BLaER1 treated with 17β-estradiol and CSF1 and Interleukin-3, amounts not matched to agents 10 nM and 100 nM (cell line): ENCODE measurements around the gene PDE2A.

Experiments used
- H3K27ac ChIP-seq, 11 experiments: shearing (Covaris generic); formaldehyde crosslinking; 2 replicates each; pipeline ENCODE4 v1.8.1; 2022
- H3K27me3 ChIP-seq, 11 experiments: shearing (Covaris generic); formaldehyde crosslinking; 2 replicates each; pipeline ENCODE4 v1.8.1; 2022
- H3K36me3 ChIP-seq, 11 experiments: shearing (Covaris generic); formaldehyde crosslinking; 2 replicates each; pipeline ENCODE4 v1.8.1; 2022
- H3K4me1 ChIP-seq, 10 experiments: shearing (Covaris generic); formaldehyde crosslinking; 2 replicates each; pipeline ENCODE4 v1.8.1; 2022
- H3K4me2 ChIP-seq, 11 experiments: shearing (Covaris generic); formaldehyde crosslinking; 2 replicates each; pipeline ENCODE4 v1.8.1; 2022
- H3K4me3 ChIP-seq, 10 experiments: shearing (Covaris generic); formaldehyde crosslinking; 2 replicates each; pipeline ENCODE4 v1.8.1; 2022
- H3K9ac ChIP-seq, 11 experiments: shearing (Covaris generic); formaldehyde crosslinking; 2 replicates each; pipeline ENCODE4 v1.8.1; 2022
- H3K9me3 ChIP-seq, 11 experiments: shearing (Covaris generic); formaldehyde crosslinking; replicated peaks in 1 of 11; 2 replicates each; pipeline ENCODE4 v1.8.1; 2022
- H4K20me1 ChIP-seq, 11 experiments: shearing (Covaris generic); formaldehyde crosslinking; 2 replicates each; pipeline ENCODE4 v1.8.1; 2022
- Cebpa-rat ChIP-seq, 11 experiments: shearing (Covaris generic); IDR thresholded peaks; 2 replicates each; pipeline ENCODE4 v1.8.1; 2022

The PDE2A gene

DNA sequence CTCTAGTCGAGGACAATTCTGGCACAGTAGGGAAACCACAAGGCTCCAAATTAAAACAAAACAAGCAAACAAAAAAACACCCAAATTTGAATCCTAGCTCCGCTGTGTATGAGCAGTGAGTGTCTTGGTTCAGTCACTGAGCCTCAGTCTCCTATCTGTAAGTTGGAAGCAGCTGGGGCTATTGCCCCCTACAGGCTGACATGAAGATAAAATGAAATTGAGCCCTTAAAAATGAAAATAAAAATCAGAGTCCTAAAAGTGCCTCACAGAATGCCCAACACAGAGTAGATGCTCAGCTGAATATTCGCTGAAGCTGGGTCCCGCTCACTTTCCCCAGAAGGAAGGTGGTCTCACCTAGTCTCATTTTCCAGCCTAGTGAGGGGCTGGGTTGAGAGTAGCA, 65.2 kb downstream of the PDE2A start:
- no peak for TF ChIP-seq Cebpa-rat (IDR thresholded peaks at IDR 0.05)
- H3K4me1 ChIP-seq, result peaks cover 27 to 88% (median 66%) of the 10 kb centered on the region in 10 experiments
- peaks cover 0 to 14% (median 0%) of the 10 kb centered on the region in 11 experiments; a peak in 3 of 22 replicates for H4K20me1 ChIP-seq
- H3K27ac ChIP-seq, result no peak overlapping the region
- H3K4me3 ChIP-seq, result no peak overlapping the region
- no peak overlapping the region for H3K9ac ChIP-seq
- no peaks in the 10 kb centered on the region; a peak in 1 of 22 replicates for H3K27me3 ChIP-seq
- H3K4me2 ChIP-seq, result peak overlapping the region in 5 of 11 experiments; percentile 68 to 91 (median 73); a peak in 10 of 22 replicates
- H3K9me3 ChIP-seq, result no peaks in the 10 kb centered on the region
- no peaks in the 10 kb centered on the region for H3K36me3 ChIP-seq

DNA sequence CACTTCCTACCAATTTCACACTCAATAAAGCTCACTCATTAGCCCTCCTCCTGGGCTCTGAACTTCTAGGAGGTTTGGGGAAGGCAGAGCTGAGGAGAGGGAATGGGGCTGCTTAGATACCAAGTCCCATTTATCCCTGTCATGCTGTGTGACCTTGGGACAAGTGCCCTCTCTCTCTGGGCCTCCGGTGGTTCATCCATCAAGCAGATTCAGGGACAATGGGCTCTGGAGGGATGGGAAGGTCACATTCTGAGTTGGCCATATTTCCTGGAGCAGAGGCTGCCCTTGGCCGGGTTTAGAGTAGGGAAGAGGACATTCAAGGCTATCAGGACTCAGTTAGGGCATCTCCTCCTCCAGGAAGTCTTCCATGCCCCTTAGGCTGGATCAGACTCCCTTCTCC, 66.7 kb downstream of the PDE2A start:
- Histone ChIP-seq H3K4me2 (peak overlapping the region; percentile 44 to 91 (median 72)), H3K4me1 (peaks cover 14 to 75% (median 53%) of the 10 kb centered on the region in 10 experiments), H3K4me3 (no peak overlapping the region), H4K20me1 (peaks cover 0 to 9% (median 0%) of the 10 kb centered on the region in 11 experiments; a peak in 3 of 22 replicates), H3K27me3 (no peaks in the 10 kb centered on the region; a peak in 2 of 22 replicates), H3K9me3 (no peaks in the 10 kb centered on the region), H3K27ac (no peak overlapping the region), H3K36me3 (no peaks in the 10 kb centered on the region), H3K9ac (no peak overlapping the region)
- TF ChIP-seq Cebpa-rat (IDR thresholded peaks at IDR 0.05), result no peak

DNA sequence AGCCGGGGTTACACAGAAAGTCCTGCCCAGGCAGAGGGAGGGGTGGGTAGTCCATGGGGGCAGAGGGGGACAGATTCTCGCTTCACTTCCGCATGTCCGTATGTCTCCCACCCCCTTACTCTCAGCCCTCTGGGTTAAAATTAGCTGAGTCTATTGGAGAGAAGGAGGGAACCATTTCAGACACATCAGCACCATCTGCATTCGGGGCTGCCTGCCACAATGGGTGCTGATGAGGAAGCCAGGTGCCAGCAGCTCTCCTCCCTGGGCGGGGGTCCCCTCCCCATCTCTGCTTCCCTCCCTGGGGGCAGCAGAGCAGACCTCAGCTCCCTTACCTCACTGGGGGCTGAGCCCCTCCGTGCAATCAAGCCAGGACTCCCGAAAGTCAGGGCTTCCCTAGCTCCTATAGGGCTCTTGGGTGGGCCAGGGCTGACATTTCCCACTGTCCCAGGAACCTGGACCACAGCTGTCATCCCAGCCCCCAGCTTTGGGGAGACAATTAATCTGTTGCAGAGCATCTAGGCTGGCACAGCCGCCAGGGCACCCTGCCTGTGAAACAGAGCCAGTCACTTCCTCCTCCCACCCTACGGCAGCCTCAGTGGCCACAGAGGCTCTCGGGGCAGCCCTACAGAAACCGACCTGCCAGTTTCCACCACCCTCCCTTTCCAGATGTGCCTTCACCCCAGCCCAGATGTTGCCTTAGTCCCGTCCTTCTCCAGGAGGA, 67.3 kb downstream of the PDE2A start:
- H3K4me2 ChIP-seq, result peak overlapping the region; percentile 44 to 91 (median 72)
- H3K9me3 ChIP-seq, result no peaks in the 10 kb centered on the region
- no peak overlapping the region for H3K9ac ChIP-seq
- no peak overlapping the region for H3K27ac ChIP-seq
- H3K4me3 ChIP-seq, result no peak overlapping the region
- H3K27me3 ChIP-seq, result no peaks in the 10 kb centered on the region; a peak in 2 of 22 replicates
- TF ChIP-seq Cebpa-rat (IDR thresholded peaks at IDR 0.05), result no peak
- H3K36me3 ChIP-seq, result no peaks in the 10 kb centered on the region
- H4K20me1 ChIP-seq, result peaks cover 0 to 8% (median 0%) of the 10 kb centered on the region in 11 experiments; a peak in 3 of 22 replicates
- H3K4me1 ChIP-seq, result peaks cover 11 to 69% (median 47%) of the 10 kb centered on the region in 10 experiments

DNA sequence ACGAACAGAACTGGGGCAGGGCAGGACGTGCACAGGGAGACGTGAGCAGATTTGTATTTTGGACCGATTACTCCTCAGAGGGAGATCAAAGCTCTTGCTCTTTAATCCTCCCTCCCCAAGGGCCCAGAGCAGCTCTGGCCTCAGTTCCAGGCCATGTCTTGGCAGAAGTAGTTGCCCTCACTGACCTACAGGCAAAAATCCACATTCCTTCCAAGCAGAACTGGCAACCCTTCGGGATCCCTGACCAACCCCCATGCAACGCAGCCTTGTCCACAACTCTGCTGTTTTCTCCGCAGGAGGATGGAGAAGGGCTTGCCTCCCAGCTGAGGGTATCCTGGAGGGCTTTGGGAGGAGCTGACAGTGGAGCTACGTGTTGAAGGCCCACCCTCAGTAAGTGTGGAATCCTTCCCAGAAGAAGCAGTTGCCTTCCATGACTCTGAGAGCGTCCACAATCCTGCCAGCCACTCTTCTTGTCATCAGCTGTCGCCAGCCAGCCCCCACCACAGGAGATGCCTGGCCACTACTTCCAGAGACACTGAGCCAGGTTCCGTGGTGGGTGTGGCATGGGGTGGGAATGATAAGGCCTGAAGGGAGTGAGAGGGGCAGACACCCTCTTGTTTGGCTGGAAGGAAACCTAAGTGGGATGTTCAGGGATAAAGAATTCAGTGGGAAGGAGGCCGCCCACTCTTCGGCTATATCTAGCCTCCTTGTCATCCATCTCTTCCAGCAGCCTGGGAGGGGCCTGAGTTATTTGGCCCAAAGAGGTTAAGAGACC, 68.1 kb downstream of the PDE2A start:
- Histone ChIP-seq H3K9me3 (no peaks in the 10 kb centered on the region), H3K4me1 (peaks cover 8 to 65% (median 40%) of the 10 kb centered on the region in 10 experiments), H3K4me2 (peak overlapping the region in 6 of 11 experiments; percentile 44 to 91 (median 72); a peak in 10 of 22 replicates), H3K27me3 (no peaks in the 10 kb centered on the region; a peak in 2 of 22 replicates), H4K20me1 (peaks cover 0 to 4% (median 0%) of the 10 kb centered on the region in 11 experiments; a peak in 3 of 22 replicates), H3K9ac (no peak overlapping the region), H3K36me3 (no peaks in the 10 kb centered on the region), H3K27ac (no peak overlapping the region), H3K4me3 (no peak overlapping the region)
- no peak for TF ChIP-seq Cebpa-rat (IDR thresholded peaks at IDR 0.05)

DNA sequence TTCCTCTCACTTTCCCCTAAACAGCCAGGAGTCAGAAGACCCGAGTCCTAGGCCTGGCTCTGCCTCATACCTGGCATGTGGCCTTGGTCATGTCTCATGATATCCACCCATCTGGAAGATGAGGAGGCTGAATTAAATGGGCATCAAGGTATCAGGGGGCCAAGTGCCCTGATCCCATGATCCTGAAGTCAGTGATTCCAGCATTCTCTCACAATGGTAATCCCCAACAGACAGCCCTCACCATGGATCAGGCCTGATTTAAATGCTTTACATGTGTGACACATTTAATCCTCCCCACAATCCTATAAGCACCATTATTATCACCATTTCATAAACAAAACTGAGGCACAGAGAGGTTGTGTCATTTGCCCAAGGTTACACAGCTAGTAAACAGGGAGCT, 70.0 kb downstream of the PDE2A start:
- no peak for TF ChIP-seq Cebpa-rat (IDR thresholded peaks at IDR 0.05)
- Histone ChIP-seq H3K4me3 (no peak overlapping the region), H3K4me2 (peak overlapping the region in 2 of 11 experiments; percentile 4 to 18; a peak in 3 of 22 replicates), H3K9ac (no peak overlapping the region), H3K27ac (no peak overlapping the region), H4K20me1 (peaks cover 0 to 12% (median 0%) of the 10 kb centered on the region in 11 experiments; a peak in 4 of 22 replicates), H3K9me3 (no peaks in the 10 kb centered on the region), H3K36me3 (no peaks in the 10 kb centered on the region), H3K4me1 (peaks cover 14 to 55% (median 35%) of the 10 kb centered on the region in 10 experiments), H3K27me3 (no peaks in the 10 kb centered on the region; a peak in 2 of 22 replicates)

DNA sequence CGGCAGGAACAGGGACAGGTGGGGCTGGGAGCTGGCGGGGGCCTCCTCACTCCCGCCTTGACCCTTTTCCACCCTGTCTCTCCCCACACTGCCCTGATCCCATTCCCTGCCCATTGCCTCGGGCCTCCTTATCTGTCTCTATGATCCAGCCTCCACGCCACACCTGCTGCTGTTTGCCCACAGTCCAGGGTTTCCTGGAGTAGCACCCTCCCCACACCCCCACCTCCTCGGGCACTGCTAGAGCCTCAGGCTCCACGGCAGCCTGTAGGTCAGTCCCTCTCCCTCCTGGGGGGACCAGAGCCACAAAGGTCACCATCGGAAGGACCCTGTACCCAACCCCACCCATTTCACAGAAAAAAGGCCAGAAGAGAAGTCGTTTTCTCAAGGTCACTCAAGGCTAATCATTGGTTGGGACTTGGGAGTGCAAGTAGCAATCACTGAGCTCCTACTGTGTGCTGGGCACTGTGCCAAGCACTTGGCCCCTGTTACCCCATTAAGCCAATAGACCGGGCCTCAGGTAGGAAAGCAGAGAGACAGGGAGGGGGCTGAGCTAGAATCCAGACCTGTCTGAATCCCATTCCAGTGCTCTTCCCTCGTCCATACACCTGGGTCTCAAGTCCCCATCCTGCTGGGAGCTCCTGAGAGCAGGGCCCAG, 71.8 kb downstream of the PDE2A start:
- Histone ChIP-seq H3K36me3 (no peaks in the 10 kb centered on the region), H3K27ac (no peak overlapping the region), H3K27me3 (no peaks in the 10 kb centered on the region; a peak in 2 of 22 replicates), H3K4me3 (no peak overlapping the region), H3K4me2 (no peak overlapping the region), H4K20me1 (peaks cover 0 to 18% (median 0%) of the 10 kb centered on the region in 11 experiments; a peak in 5 of 22 replicates), H3K9me3 (no peaks in the 10 kb centered on the region), H3K9ac (no peak overlapping the region), H3K4me1 (peaks cover 11 to 55% (median 18%) of the 10 kb centered on the region in 10 experiments)
- TF ChIP-seq Cebpa-rat (IDR thresholded peaks at IDR 0.05), result no peak

DNA sequence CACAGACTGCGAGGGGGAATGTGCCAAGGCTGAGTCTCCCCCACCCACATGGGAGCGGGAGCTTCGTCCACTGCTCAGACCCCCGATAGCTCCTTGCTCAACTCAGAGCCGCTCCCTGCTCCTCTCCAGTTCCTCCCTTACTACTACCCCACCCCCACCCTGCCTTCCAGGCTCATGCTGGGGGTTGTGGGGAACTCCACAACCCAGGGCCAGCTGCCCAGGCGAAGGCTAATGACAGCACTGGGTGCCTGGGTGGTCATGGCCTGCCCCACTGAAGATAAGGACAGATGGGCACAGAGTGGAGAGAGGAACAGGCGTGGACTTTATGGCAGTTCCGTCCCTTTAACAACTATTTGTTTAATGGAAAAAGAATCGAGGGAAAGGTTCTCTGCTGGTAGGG, 73.7 kb downstream of the PDE2A start:
- Histone ChIP-seq H3K9ac (no peak overlapping the region), H3K4me2 (peak overlapping the region in 4 of 11 experiments; percentile 4 to 43 (median 26); a peak in 3 of 22 replicates), H3K4me1 (peaks cover 0 to 41% (median 5%) of the 10 kb centered on the region in 10 experiments; a peak in 10 of 20 replicates), H3K9me3 (no peaks in the 10 kb centered on the region), H3K36me3 (no peaks in the 10 kb centered on the region), H4K20me1 (peaks cover 0 to 18% (median 0%) of the 10 kb centered on the region in 11 experiments; a peak in 4 of 22 replicates), H3K4me3 (no peak overlapping the region), H3K27me3 (no peaks in the 10 kb centered on the region; a peak in 1 of 22 replicates), H3K27ac (no peak overlapping the region)
- TF ChIP-seq Cebpa-rat (IDR thresholded peaks at IDR 0.05), result no peak

DNA sequence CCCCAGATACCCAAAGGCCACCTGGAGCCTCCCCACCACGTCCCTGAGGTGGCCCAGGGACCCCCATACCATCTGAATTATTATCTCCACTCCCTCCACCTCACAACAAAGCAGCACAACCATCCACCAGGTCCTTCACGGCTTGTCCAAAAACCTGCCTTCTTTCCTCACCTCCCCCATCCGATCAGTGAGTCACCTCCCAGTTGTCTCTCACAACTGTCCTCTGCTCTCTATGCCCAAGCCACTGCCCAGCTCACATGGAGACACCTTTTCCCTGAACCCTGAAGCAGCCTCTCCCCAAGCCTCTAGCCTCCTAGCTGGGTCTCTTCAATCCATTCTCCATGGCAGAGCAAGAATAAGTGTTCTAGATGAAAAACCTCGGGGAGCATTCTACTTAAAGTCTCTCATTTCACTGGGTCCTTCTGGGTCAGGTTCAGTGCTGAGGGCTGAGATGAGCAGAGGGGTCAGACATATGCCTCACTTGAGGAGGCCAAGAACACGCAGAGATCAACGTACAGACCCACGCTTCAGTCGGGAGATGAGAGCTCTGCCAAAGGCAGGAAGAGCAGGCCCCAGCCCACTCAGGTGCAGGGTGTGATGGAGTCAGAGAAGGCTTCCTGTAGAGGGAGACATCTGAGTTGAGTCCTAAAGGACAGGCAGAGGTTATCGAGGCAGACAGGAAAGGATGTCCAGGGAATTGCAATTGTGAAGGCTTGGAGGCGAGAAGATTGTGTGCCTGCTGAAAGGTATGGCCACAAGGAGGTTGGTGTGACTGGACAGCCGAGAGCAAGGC, 74.7 kb downstream of the PDE2A start:
- Histone ChIP-seq H4K20me1 (peaks cover 0 to 18% (median 0%) of the 10 kb centered on the region in 11 experiments; a peak in 4 of 22 replicates), H3K9ac (no peak overlapping the region), H3K27me3 (no peaks in the 10 kb centered on the region; a peak in 1 of 22 replicates)

More for the DNA sequence above, 74.7 kb downstream of the PDE2A start:
- Histone ChIP-seq H3K36me3 (no peaks in the 10 kb centered on the region), H3K27ac (no peak overlapping the region), H3K4me1 (peaks cover 0 to 41% (median 5%) of the 10 kb centered on the region in 10 experiments; a peak in 9 of 20 replicates), H3K4me2 (peak overlapping the region in 2 of 11 experiments; percentile 54 to 75; a peak in 4 of 22 replicates), H3K9me3 (no peaks in the 10 kb centered on the region), H3K4me3 (no peak overlapping the region)
- no peak for TF ChIP-seq Cebpa-rat (IDR thresholded peaks at IDR 0.05)
